SIG-M5 treated with dmso at 0.1 percent for 504 hours (cell line): Measurements from ENCODE around the gene REG4.
A peak's percentile ranks its signal among the peaks of the same experiment; 100 is the strongest.
"Not testable (repeated sequence)": the region's sequence is repeated elsewhere in the genome, so short reads cannot be mapped to it uniquely, and the experiment has no call there.

Source experiments
- DNase-seq: peaks from one replicate; lab custom pipeline; 2025; ENCODE audit not compliant: unreplicated experiment; lab: John Stamatoyannopoulos, UW

The REG4 gene

GRCh38 chr1:119811387-119811786, at the start of gene REG4:
TSS of gene REG4 (minus strand) at chr1:119811460. CDS start at chr1:119808769, 2,691 bp downstream.
- no peak for DNase-seq

- peak; percentile 50 for DNase-seq
Measured at GRCh38 chr1:119859647-119860046, 48.4 kb upstream of the REG4 start.

- not testable (repeated sequence) for DNase-seq
Measured at GRCh38 chr1:119858556-119859214, 47.4 kb upstream of the REG4 start.

GRCh38 chr1:119858126-119858525, 46.9 kb upstream of the REG4 start:
- no peak for DNase-seq

- no peak for DNase-seq
Measured at GRCh38 chr1:119853155-119853554, 41.9 kb upstream of the REG4 start.

- DNase-seq, result not testable (repeated sequence)
Measured at GRCh38 chr1:119844206-119844605, 32.9 kb upstream of the REG4 start.

- no peak for DNase-seq
Measured at GRCh38 chr1:119841306-119841705, 30.0 kb upstream of the REG4 start.

- DNase-seq, result no peak
Measured at GRCh38 chr1:119840745-119841144, 29.5 kb upstream of the REG4 start.

- no peak for DNase-seq
Measured at GRCh38 chr1:119838236-119838635, 27.0 kb upstream of the REG4 start.

GRCh38 chr1:119834990-119835389, 23.7 kb upstream of the REG4 start:
- no peak for DNase-seq

- DNase-seq, result no peak
Measured at GRCh38 chr1:119831027-119831426, 19.8 kb upstream of the REG4 start.

GRCh38 chr1:119829625-119830024, 18.4 kb upstream of the REG4 start:
- no peak for DNase-seq

GRCh38 chr1:119829006-119829405, 17.7 kb upstream of the REG4 start:
- not testable (repeated sequence) for DNase-seq

- no peak for DNase-seq
Measured at GRCh38 chr1:119828266-119828665, 17.0 kb upstream of the REG4 start.

- DNase-seq, result peak; percentile 24
Measured at GRCh38 chr1:119827010-119827409, 15.8 kb upstream of the REG4 start.

- DNase-seq, result no peak
Measured at GRCh38 chr1:119822406-119822805, 11.1 kb upstream of the REG4 start.

GRCh38 chr1:119818181-119818580, 6.9 kb upstream of the REG4 start:
- DNase-seq, result no peak

- DNase-seq, result no peak
Measured at GRCh38 chr1:119816407-119816806, 5.1 kb upstream of the REG4 start.

GRCh38 chr1:119815928-119816327, 4.7 kb upstream of the REG4 start:
- DNase-seq, result no peak

GRCh38 chr1:119815361-119815760, 4.1 kb upstream of the REG4 start:
- no peak for DNase-seq

- DNase-seq, result no peak
Measured at GRCh38 chr1:119814288-119814687, 3.0 kb upstream of the REG4 start.

GRCh38 chr1:119811985-119812557, 811 bp upstream of the REG4 start:
- no peak for DNase-seq

- DNase-seq, result peak; percentile 67
Measured at GRCh38 chr1:119808972-119809550, 2.2 kb downstream of the REG4 start.
